Dendritic cell treated with granulocyte-macrophage colony-stimulating factor and Interleukin-4, amounts not matched to agents 40 ng/mL and 50 ng/mL, for 4 days (primary cell): ENCODE measurements around the gene RNF26.

Source experiments
- H3K27ac Mint-ChIP-seq: one replicate; pipeline ENCODE4 v1.8.0; 2022; ENCODE audit warnings: mild to moderate bottlenecking, mixed read lengths
- H3K27me3 Mint-ChIP-seq: one replicate; pipeline ENCODE4 v1.8.0; 2022; ENCODE audit warnings: mild to moderate bottlenecking, mixed read lengths
- H3K36me3 Mint-ChIP-seq: one replicate; pipeline ENCODE4 v1.8.0; 2022; ENCODE audit warnings: low read depth, mixed read lengths
- H3K4me1 Mint-ChIP-seq: one replicate; pipeline ENCODE4 v1.8.0; 2022; ENCODE audit warnings: low read depth, mixed read lengths
- H3K4me3 Mint-ChIP-seq: one replicate; pipeline ENCODE4 v1.8.0; 2022; ENCODE audit warnings: mild to moderate bottlenecking, moderate library complexity, mixed read lengths
- H3K9me3 Mint-ChIP-seq: one replicate; pipeline ENCODE4 v1.8.0; 2022; ENCODE audit warnings: mixed read lengths
- intact Hi-C: fragments of 100-400 bp; cut with micrococcal nuclease; formaldehyde crosslinking; loops from one replicate; pipeline ENCODE4 v1.15.0; 2022

RNF26 gene

GRCh38 chr11:119361941-119362725 lies 27.8 kb downstream of the RNF26 start:
- Mint-ChIP-seq H3K27ac (no peak overlapping the region), H3K27me3 (peaks cover 69% of the 10 kb centered on the region), H3K9me3 (no peaks in the 10 kb centered on the region), H3K4me1 (peaks cover 38% of the 10 kb centered on the region), H3K4me3 (no peak overlapping the region), H3K36me3 (no peaks in the 10 kb centered on the region)
- intact Hi-C loops: no loop called here

- intact Hi-C loops: no loop called here
- peaks cover 68% of the 10 kb centered on the region for H3K27me3 Mint-ChIP-seq
Measured at GRCh38 chr11:119362741-119363080, 28.4 kb downstream of the RNF26 start.

GRCh38 chr11:119363081-119363850 lies 28.9 kb downstream of the RNF26 start:
- H3K36me3 Mint-ChIP-seq: no peaks in the 10 kb centered on the region
- peak overlapping the region; percentile 50 for H3K4me3 Mint-ChIP-seq
- peaks cover 67% of the 10 kb centered on the region for H3K27me3 Mint-ChIP-seq
- H3K9me3 Mint-ChIP-seq: no peaks in the 10 kb centered on the region
- H3K4me1 Mint-ChIP-seq: peaks cover 40% of the 10 kb centered on the region
- intact Hi-C loops: no loop called here
- H3K27ac Mint-ChIP-seq: no peak overlapping the region

More at GRCh38 chr11:119362741-119363080, 28.4 kb downstream of the RNF26 start:
- no peak overlapping the region for H3K4me3 Mint-ChIP-seq
- no peak overlapping the region for H3K27ac Mint-ChIP-seq
- H3K4me1 Mint-ChIP-seq: peaks cover 37% of the 10 kb centered on the region
- H3K9me3 Mint-ChIP-seq: no peaks in the 10 kb centered on the region
- no peaks in the 10 kb centered on the region for H3K36me3 Mint-ChIP-seq

- H3K9me3 Mint-ChIP-seq: no peaks in the 10 kb centered on the region
- intact Hi-C loops: no loop called here
- peaks cover 70% of the 10 kb centered on the region for H3K27me3 Mint-ChIP-seq
- peak overlapping the region; percentile 50 for H3K4me3 Mint-ChIP-seq
- peaks cover 40% of the 10 kb centered on the region for H3K4me1 Mint-ChIP-seq
- H3K27ac Mint-ChIP-seq: no peak overlapping the region
- H3K36me3 Mint-ChIP-seq: no peaks in the 10 kb centered on the region
Measured at GRCh38 chr11:119363851-119364590, 29.7 kb downstream of the RNF26 start.

- Mint-ChIP-seq H3K27me3 (peaks cover 75% of the 10 kb centered on the region), H3K27ac (no peak overlapping the region), H3K4me1 (peaks cover 29% of the 10 kb centered on the region), H3K9me3 (no peaks in the 10 kb centered on the region), H3K36me3 (no peaks in the 10 kb centered on the region), H3K4me3 (no peak overlapping the region)
- intact Hi-C loops: no loop called here
Measured at GRCh38 chr11:119365071-119365591, 30.8 kb downstream of the RNF26 start.

- peaks cover 28% of the 10 kb centered on the region for H3K4me1 Mint-ChIP-seq
- intact Hi-C loops: no loop called here
- H3K9me3 Mint-ChIP-seq: no peaks in the 10 kb centered on the region
- H3K36me3 Mint-ChIP-seq: no peaks in the 10 kb centered on the region
- H3K27ac Mint-ChIP-seq: no peak overlapping the region
- no peak overlapping the region for H3K4me3 Mint-ChIP-seq
- H3K27me3 Mint-ChIP-seq: peaks cover 77% of the 10 kb centered on the region
Measured at GRCh38 chr11:119366690-119367620, 32.6 kb downstream of the RNF26 start.

GRCh38 chr11:119367661-119368120 lies 33.4 kb downstream of the RNF26 start:
- Mint-ChIP-seq H3K9me3 (no peaks in the 10 kb centered on the region), H3K27me3 (peaks cover 70% of the 10 kb centered on the region), H3K4me1 (peaks cover 21% of the 10 kb centered on the region), H3K4me3 (no peak overlapping the region), H3K36me3 (no peaks in the 10 kb centered on the region), H3K27ac (no peak overlapping the region)
- intact Hi-C loops: no loop called here

GRCh38 chr11:119368121-119369034 lies 34.1 kb downstream of the RNF26 start:
- Mint-ChIP-seq H3K4me3 (no peak overlapping the region), H3K27ac (no peak overlapping the region), H3K4me1 (peaks cover 14% of the 10 kb centered on the region), H3K9me3 (no peaks in the 10 kb centered on the region), H3K36me3 (no peaks in the 10 kb centered on the region), H3K27me3 (peaks cover 63% of the 10 kb centered on the region)
- intact Hi-C loops: no loop called here

- Mint-ChIP-seq H3K27ac (no peak overlapping the region), H3K36me3 (no peaks in the 10 kb centered on the region), H3K9me3 (no peaks in the 10 kb centered on the region), H3K4me3 (no peak overlapping the region), H3K27me3 (peaks cover 57% of the 10 kb centered on the region), H3K4me1 (peaks cover 12% of the 10 kb centered on the region)
- intact Hi-C loops: no loop called here
Measured at GRCh38 chr11:119369132-119369925, 35.0 kb downstream of the RNF26 start.

GRCh38 chr11:119370486-119371046 lies 36.2 kb downstream of the RNF26 start:
- intact Hi-C loops: no loop called here
- no peak overlapping the region for H3K27ac Mint-ChIP-seq
- H3K4me3 Mint-ChIP-seq: no peak overlapping the region
- peaks cover 6% of the 10 kb centered on the region for H3K4me1 Mint-ChIP-seq
- no peaks in the 10 kb centered on the region for H3K9me3 Mint-ChIP-seq
- H3K27me3 Mint-ChIP-seq: peaks cover 44% of the 10 kb centered on the region
- no peaks in the 10 kb centered on the region for H3K36me3 Mint-ChIP-seq

- no peak overlapping the region for H3K27ac Mint-ChIP-seq
- H3K9me3 Mint-ChIP-seq: no peaks in the 10 kb centered on the region
- peaks cover 40% of the 10 kb centered on the region for H3K27me3 Mint-ChIP-seq
- intact Hi-C loops: no loop called here
- H3K36me3 Mint-ChIP-seq: no peaks in the 10 kb centered on the region
- H3K4me3 Mint-ChIP-seq: no peak overlapping the region
- H3K4me1 Mint-ChIP-seq: peaks cover 6% of the 10 kb centered on the region
Measured at GRCh38 chr11:119371067-119371601, 36.8 kb downstream of the RNF26 start.
